HEK293T (cell line): ENCODE data around the gene ABCA4.
"Not testable (repeated sequence)": the region's sequence is repeated elsewhere in the genome, so short reads cannot be mapped to it uniquely, and the experiment has no call there.

ENCODE experiments used
- CTCF ChIA-PET: fragments of 350-600 bp; formaldehyde crosslinking; extraction: SDS; loops from one replicate; lab custom pipeline; 2021; ENCODE audit warnings: antibody characterized with exemption, inconsistent platforms; lab: Yijun Ruan, JAX
- POLR2A ChIA-PET: fragments of 350-600 bp; formaldehyde crosslinking; extraction: SDS; loops from one replicate; lab custom pipeline; 2020; ENCODE audit warnings: antibody characterized with exemption, inconsistent platforms; lab: Yijun Ruan, JAX
- DNase-seq: peaks from one replicate; pipeline ENCODE4 v3.0.0; 2012; ENCODE audit warnings: mixed read lengths; ENCODE audit errors: extremely low spot score
- ARNT ChIP-seq: fragments of 450-650 bp; IDR thresholded peaks from 2 replicates; pipeline ENCODE4 v1.6.1; 2017; ENCODE audit warnings: mild to moderate bottlenecking
- BHLHE40 ChIP-seq: fragments of 450-650 bp; IDR thresholded peaks from 2 replicates; pipeline ENCODE4 v1.6.1; 2016; ENCODE audit warnings: mild to moderate bottlenecking, moderate library complexity, borderline replicate concordance
- CTBP1 ChIP-seq: fragments of 450-650 bp; IDR thresholded peaks from 2 replicates; pipeline ENCODE4 v1.6.1; 2016; ENCODE audit warnings: borderline replicate concordance
- ELF4 ChIP-seq: fragments of 450-650 bp; IDR thresholded peaks from 2 replicates; pipeline ENCODE4 v1.6.1; 2017; ENCODE audit warnings: antibody characterized with exemption
- FOXA1 ChIP-seq: fragments of 450-650 bp; IDR thresholded peaks from 2 replicates; pipeline ENCODE4 v1.6.1; 2016; ENCODE audit warnings: mild to moderate bottlenecking
- FOXK2 ChIP-seq: fragments of 450-650 bp; IDR thresholded peaks from 2 replicates; pipeline ENCODE4 v1.6.1; 2016; ENCODE audit warnings: mild to moderate bottlenecking
- FOXM1 ChIP-seq: fragments of 450-650 bp; IDR thresholded peaks from 2 replicates; pipeline ENCODE4 v1.6.1; 2017; ENCODE audit warnings: mild to moderate bottlenecking, borderline replicate concordance
- HDGF ChIP-seq: fragments of 450-650 bp; IDR thresholded peaks from 2 replicates; pipeline ENCODE4 v1.6.1; 2017; ENCODE audit warnings: antibody characterized with exemption, borderline replicate concordance
- L3MBTL2 ChIP-seq: fragments of 450-650 bp; conservative IDR thresholded peaks from 2 replicates; pipeline ENCODE4 v1.6.1; 2016; ENCODE audit warnings: mild to moderate bottlenecking
- LEF1 ChIP-seq: fragments of 450-650 bp; IDR thresholded peaks from 2 replicates; pipeline ENCODE4 v1.6.1; 2017; ENCODE audit warnings: mild to moderate bottlenecking, borderline replicate concordance
- NFRKB ChIP-seq: fragments of 450-650 bp; IDR thresholded peaks from 2 replicates; pipeline ENCODE4 v1.6.1; 2016; ENCODE audit warnings: mild to moderate bottlenecking, moderate library complexity
- PKNOX1 ChIP-seq: fragments of 450-650 bp; IDR thresholded peaks from 2 replicates; pipeline ENCODE4 v1.6.1; 2016
- SP1 ChIP-seq: fragments of 450-650 bp; IDR thresholded peaks from 2 replicates; pipeline ENCODE4 v1.6.1; 2017
- SUZ12 ChIP-seq: fragments of 450-650 bp; IDR thresholded peaks from 2 replicates; pipeline ENCODE4 v1.6.1; 2016; ENCODE audit warnings: mild to moderate bottlenecking
- TARDBP ChIP-seq: fragments of 450-650 bp; IDR thresholded peaks from 2 replicates; pipeline ENCODE4 v1.6.1; 2016
- ZNF384 ChIP-seq: fragments of 450-650 bp; IDR thresholded peaks from 2 replicates; pipeline ENCODE4 v1.6.1; 2016

The ABCA4 gene

GRCh38 chr1:94002046-94002787 is 118.7 kb downstream of the ABCA4 start:
- ChIA-PET CTCF (no interaction called here), POLR2A (no interaction called here)
- DNase-seq = no peak
- TF ChIP-seq ZNF384 = no peak
- TF ChIP-seq ARNT = no peak
- no peak for TF ChIP-seq L3MBTL2
- no peak for TF ChIP-seq TARDBP
- TF ChIP-seq ELF4 = no peak
- no peak for TF ChIP-seq LEF1
- no peak for TF ChIP-seq FOXK2
- TF ChIP-seq HDGF = no peak
- no peak for TF ChIP-seq CTBP1
- no peak for TF ChIP-seq BHLHE40
- TF ChIP-seq NFRKB = no peak
- TF ChIP-seq FOXA1 = no peak
- TF ChIP-seq SP1 = no peak
- TF ChIP-seq FOXM1 = no peak
- no peak for TF ChIP-seq SUZ12
- no peak for TF ChIP-seq PKNOX1

GRCh38 chr1:94001397-94002045 is 119.4 kb downstream of the ABCA4 start:
- DNase-seq = no peak
- ChIA-PET CTCF (no interaction called here), POLR2A (no interaction called here)
- TF ChIP-seq FOXK2 (no peak), LEF1 (no peak), CTBP1 (no peak), FOXA1 (no peak), TARDBP (no peak), ARNT (no peak), SP1 (no peak), BHLHE40 (no peak), FOXM1 (no peak), ZNF384 (no peak), SUZ12 (no peak), ELF4 (no peak), L3MBTL2 (no peak), NFRKB (no peak), HDGF (no peak), PKNOX1 (no peak)

- DNase-seq = no peak
- ChIA-PET POLR2A (no interaction called here), CTCF (no interaction called here)
- TF ChIP-seq CTBP1 (no peak), HDGF (no peak), SUZ12 (no peak), NFRKB (no peak), BHLHE40 (no peak), ZNF384 (no peak), L3MBTL2 (no peak)
These were observed 120.3 kb downstream of the ABCA4 start for GRCh38 chr1:94000510-94001282.

GRCh38 chr1:93999840-94000415 is 121.0 kb downstream of the ABCA4 start:
- TF ChIP-seq FOXK2 = no peak
- no peak for TF ChIP-seq FOXM1
- no peak for TF ChIP-seq SUZ12
- no peak for TF ChIP-seq ELF4
- POLR2A ChIA-PET = no interaction called here
- CTCF ChIA-PET = no interaction called here
- no peak for DNase-seq

- DNase-seq, CTCF ChIA-PET, POLR2A ChIA-PET: not testable (repeated sequence)
These were observed 122.4 kb downstream of the ABCA4 start for GRCh38 chr1:93998532-93998931.

GRCh38 chr1:93997756-93998155 is 123.2 kb downstream of the ABCA4 start:
- DNase-seq = no peak

More at GRCh38 chr1:93997756-93998155, 123.2 kb downstream of the ABCA4 start:
- no peak for TF ChIP-seq SUZ12
- no peak for TF ChIP-seq SP1
- POLR2A ChIA-PET = no interaction called here
- CTCF ChIA-PET = no interaction called here
